Endodermal cell (in vitro differentiated cells): ENCODE results near the gene HOOK2. TPM values are rescaled to one million over a fixed set of nuclear protein-coding genes. Genes with fewer than 3 reads are reported as not detected.
A peak's percentile ranks its signal among the peaks of the same experiment; 100 is the strongest.

Experiments
- DNase-seq: peaks from one replicate; pipeline ENCODE4 v3.0.0-alpha.2; 2017
- H3K27ac ChIP-seq: 2 replicates; pipeline ENCODE4 v1.5.1; 2013; ENCODE audit warnings: mild to moderate bottlenecking, low read depth, low read length, moderate library complexity
- H3K27me3 ChIP-seq: 2 replicates; pipeline ENCODE4 v1.6.1; 2013; ENCODE audit warnings: mild to moderate bottlenecking, low read length, moderate library complexity; ENCODE audit not compliant: insufficient read depth, control insufficient read depth, poor library complexity, severe bottlenecking
- H3K36me3 ChIP-seq: 2 replicates; pipeline ENCODE4 v1.7.0; 2013; ENCODE audit warnings: mild to moderate bottlenecking, low read length, moderate library complexity; ENCODE audit not compliant: control insufficient read depth, insufficient read depth
- H3K4me1 ChIP-seq: one replicate; pipeline ENCODE4 v1.7.0; 2013; ENCODE audit warnings: low read length; ENCODE audit not compliant: control insufficient read depth, insufficient read depth
- H3K4me3 ChIP-seq: 2 replicates; pipeline ENCODE4 v1.5.1; 2013; ENCODE audit warnings: mild to moderate bottlenecking, low read length, moderate library complexity
- H3K9ac ChIP-seq: 2 replicates; pipeline ENCODE4 v1.6.1; 2013; ENCODE audit warnings: mild to moderate bottlenecking, low read length, moderate library complexity; ENCODE audit not compliant: poor library complexity, severe bottlenecking; ENCODE audit errors: extremely low read depth
- H3K9me3 ChIP-seq: 2 replicates; pipeline ENCODE4 v1.6.1; 2013; ENCODE audit warnings: mild to moderate bottlenecking, low read length, moderate library complexity; ENCODE audit not compliant: control insufficient read depth
- H3K27ac Mint-ChIP-seq: 2 replicates; pipeline ENCODE4 v1.8.0; 2020; ENCODE audit warnings: mixed read lengths
- H3K27me3 Mint-ChIP-seq: 2 replicates; pipeline ENCODE4 v1.8.0; 2021; ENCODE audit warnings: mild to moderate bottlenecking, mixed read lengths; ENCODE audit not compliant: insufficient read depth
- H3K36me3 Mint-ChIP-seq: 2 replicates; pipeline ENCODE4 v1.8.0; 2020; ENCODE audit warnings: low read depth, mixed read lengths
- H3K4me1 Mint-ChIP-seq: 2 replicates; pipeline ENCODE4 v1.8.0; 2020; ENCODE audit warnings: mixed read lengths
- H3K4me3 Mint-ChIP-seq: 2 replicates; pipeline ENCODE4 v1.8.0; 2020; ENCODE audit warnings: mild to moderate bottlenecking, moderate library complexity, mixed read lengths
- H3K9me3 Mint-ChIP-seq: 2 replicates; pipeline ENCODE4 v1.8.0; 2020; ENCODE audit warnings: mild to moderate bottlenecking, mixed read lengths
- WGBS, 2 experiments: methylation state at CpG; one replicate each; pipeline versions ENCODE4 v1.1.5 to v1.1.7; 2013; ENCODE audit warnings: missing lambda C conversion rate in 2 of 2, mixed read lengths in 1 of 2; ENCODE audit not compliant: insufficient coverage in 1 of 2, insufficient read length in 1 of 2; 5-methylcytosine and 5-hydroxymethylcytosine counted together
- total RNA-seq, 2 donors: library from RNA; stranded (reverse); fragmentation: NEBNext Ultra II Directional in 1 of 2; extraction: Animal tissue kit (Norgen Biotek cat#: 25700) in 1 of 2; gene quantifications; 2 replicates in 1 of 2; 3 replicates in 1 of 2; pipeline ENCODE4 v1.2.1, GENCODE V29; 2021
- TF ChIP-seq, protein P1 (sequence below): fragments of 200-600 bp; sonication (generic); conservative IDR thresholded peaks from 2 replicates; pipeline ENCODE4 v1.5.0; 2021; ENCODE audit warnings: antibody characterized with exemption, mild to moderate bottlenecking

Gene HOOK2
- total RNA-seq, 2 donors from 2014 or later, result 82.1 to 103 TPM

DNA sequence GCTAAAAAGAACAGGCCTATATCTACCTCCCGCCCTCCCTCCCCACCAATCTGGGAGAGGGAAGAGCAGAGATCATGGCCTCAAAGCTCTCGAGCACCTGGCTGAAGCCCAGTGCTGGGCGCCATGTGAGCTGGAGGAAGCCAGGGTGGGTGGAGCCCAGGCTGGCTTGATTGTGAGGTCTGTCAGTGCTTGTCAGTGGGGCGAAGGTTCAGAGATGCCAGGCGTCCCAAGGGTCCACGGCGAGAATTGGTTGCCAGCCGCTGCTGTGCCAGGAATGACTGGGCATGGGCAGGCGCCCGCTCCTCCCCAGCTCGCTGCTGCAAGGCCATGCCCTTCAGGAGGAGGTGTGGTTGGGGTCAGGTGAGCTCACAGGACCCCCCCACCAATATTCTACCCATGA is 12.3 kb downstream of the HOOK2 start:
- H3K4me1 Mint-ChIP-seq, result peaks cover 8% of the 10 kb centered on the region
- H3K27me3 Mint-ChIP-seq, result no peaks in the 10 kb centered on the region
- Histone ChIP-seq H3K4me3 (no peak overlapping the region), H3K9ac (no peak overlapping the region), H3K9me3 (no peaks in the 10 kb centered on the region), H3K4me1 (no peaks in the 10 kb centered on the region), H3K27ac (no peak overlapping the region), H3K27me3 (no peaks in the 10 kb centered on the region), H3K36me3 (peaks cover 10% of the 10 kb centered on the region)
- no peak overlapping the region for H3K27ac Mint-ChIP-seq
- TF ChIP-seq, protein P1, sequence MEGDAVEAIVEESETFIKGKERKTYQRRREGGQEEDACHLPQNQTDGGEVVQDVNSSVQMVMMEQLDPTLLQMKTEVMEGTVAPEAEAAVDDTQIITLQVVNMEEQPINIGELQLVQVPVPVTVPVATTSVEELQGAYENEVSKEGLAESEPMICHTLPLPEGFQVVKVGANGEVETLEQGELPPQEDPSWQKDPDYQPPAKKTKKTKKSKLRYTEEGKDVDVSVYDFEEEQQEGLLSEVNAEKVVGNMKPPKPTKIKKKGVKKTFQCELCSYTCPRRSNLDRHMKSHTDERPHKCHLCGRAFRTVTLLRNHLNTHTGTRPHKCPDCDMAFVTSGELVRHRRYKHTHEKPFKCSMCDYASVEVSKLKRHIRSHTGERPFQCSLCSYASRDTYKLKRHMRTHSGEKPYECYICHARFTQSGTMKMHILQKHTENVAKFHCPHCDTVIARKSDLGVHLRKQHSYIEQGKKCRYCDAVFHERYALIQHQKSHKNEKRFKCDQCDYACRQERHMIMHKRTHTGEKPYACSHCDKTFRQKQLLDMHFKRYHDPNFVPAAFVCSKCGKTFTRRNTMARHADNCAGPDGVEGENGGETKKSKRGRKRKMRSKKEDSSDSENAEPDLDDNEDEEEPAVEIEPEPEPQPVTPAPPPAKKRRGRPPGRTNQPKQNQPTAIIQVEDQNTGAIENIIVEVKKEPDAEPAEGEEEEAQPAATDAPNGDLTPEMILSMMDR, result no peak
- 94% methylated on average over 3 to 11 of the region's 11 CpGs for WGBS, 2 experiments
- no peak for DNase-seq
- peaks cover 53% of the 10 kb centered on the region for H3K36me3 Mint-ChIP-seq
- H3K9me3 Mint-ChIP-seq, result peaks cover 8% of the 10 kb centered on the region
- no peak overlapping the region for H3K4me3 Mint-ChIP-seq

DNA sequence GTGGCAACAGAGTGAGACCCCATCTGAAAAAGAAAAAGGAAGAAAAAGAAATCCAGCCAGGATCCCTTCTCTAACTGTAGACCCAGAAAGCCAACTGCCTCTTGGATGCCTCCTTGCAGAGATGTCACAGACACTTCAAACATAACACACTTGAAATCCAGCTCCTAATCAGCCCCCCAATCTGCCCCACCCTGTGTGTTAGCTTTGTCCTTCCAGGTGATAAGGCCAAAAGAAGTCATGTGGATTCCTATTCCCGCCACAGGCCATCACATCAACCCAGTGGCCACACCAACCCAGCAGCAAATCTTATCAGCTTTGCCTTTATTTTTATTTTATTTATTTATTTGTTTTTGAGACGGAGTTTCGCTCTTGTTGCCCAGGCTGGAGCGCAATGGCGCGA is 15.7 kb downstream of the HOOK2 start:
- no peak for DNase-seq
- Mint-ChIP-seq H3K27ac (peak overlapping the region; percentile 61), H3K4me3 (no peak overlapping the region), H3K4me1 (peaks cover 12% of the 10 kb centered on the region), H3K27me3 (peaks cover 9% of the 10 kb centered on the region), H3K9me3 (peaks cover 8% of the 10 kb centered on the region), H3K36me3 (peaks cover 33% of the 10 kb centered on the region)
- no peaks in the 10 kb centered on the region for H3K4me1 ChIP-seq
- TF ChIP-seq, protein P1, result no peak
- no peaks in the 10 kb centered on the region for H3K9me3 ChIP-seq
- no peak overlapping the region for H3K27ac ChIP-seq
- H3K4me3 ChIP-seq, result no peak overlapping the region
- no peaks in the 10 kb centered on the region for H3K27me3 ChIP-seq
- H3K36me3 ChIP-seq, result peaks cover 8% of the 10 kb centered on the region
- H3K9ac ChIP-seq, result no peak overlapping the region
- 100% methylated on average over 1 of the region's 6 CpGs; no CpG with 5 or more reads in 1 of the 2 experiments for WGBS, 2 experiments

DNA sequence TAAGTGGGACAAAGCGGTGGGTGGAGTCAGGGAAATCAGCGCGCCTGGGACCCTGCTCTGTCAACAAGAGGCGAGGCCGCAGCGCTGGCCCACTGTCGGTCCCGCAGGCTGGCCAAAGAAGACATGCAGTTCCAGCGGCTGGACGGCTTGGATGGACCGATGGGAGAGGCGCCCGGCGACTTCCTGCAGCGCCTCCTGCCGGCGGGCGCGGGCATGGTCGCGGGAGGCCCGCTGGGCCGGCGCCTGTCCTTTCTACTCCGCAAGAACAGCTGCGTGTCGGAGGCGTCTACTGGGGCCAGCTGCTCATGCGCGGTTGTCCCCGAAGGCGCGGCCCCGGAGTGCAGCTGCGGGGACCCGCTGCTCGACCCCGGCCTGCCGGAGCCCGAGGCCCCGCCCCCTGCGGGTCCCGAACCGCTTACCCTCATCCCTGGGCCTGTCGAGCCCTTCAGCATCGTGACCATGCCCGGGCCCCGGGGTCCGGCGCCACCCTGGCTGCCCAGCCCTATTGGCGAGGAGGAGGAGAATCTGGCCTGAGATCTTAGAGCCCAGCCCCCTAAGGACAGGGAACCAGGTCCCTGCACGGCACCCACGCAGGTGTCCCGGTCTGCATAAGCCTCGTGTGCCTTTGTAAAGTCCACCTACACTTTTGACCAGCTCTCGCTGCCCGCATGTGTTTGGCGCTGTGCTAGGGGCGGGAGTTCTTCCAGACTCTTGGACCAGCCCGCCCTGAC is 17.6 kb downstream of the HOOK2 start:
- peaks cover 11% of the 10 kb centered on the region for H3K27me3 ChIP-seq
- no peaks in the 10 kb centered on the region for H3K36me3 ChIP-seq
- Mint-ChIP-seq H3K9me3 (peaks cover 3% of the 10 kb centered on the region), H3K4me1 (peaks cover 12% of the 10 kb centered on the region), H3K27me3 (peaks cover 27% of the 10 kb centered on the region), H3K36me3 (peaks cover 17% of the 10 kb centered on the region), H3K4me3 (peak overlapping the region; percentile 45), H3K27ac (peak overlapping the region; percentile 86)
- WGBS, 2 experiments, result 13 to 45% methylated on average over 15 to 60 of the region's 60 CpGs
- no peak overlapping the region for H3K27ac ChIP-seq
- H3K4me1 ChIP-seq, result no peaks in the 10 kb centered on the region
- peak overlapping the region; percentile 12 for H3K4me3 ChIP-seq
- TF ChIP-seq, protein P1, result peak; percentile 99
- no peaks in the 10 kb centered on the region for H3K9me3 ChIP-seq
- DNase-seq, result peak; percentile 96
- H3K9ac ChIP-seq, result no peak overlapping the region
